Mononuclear cell (primary cell): ENCODE results near the gene EHBP1L1. TPM values are rescaled to one million over a fixed set of nuclear protein-coding genes. Genes with fewer than 3 reads are reported as not detected.

Experiments
- total RNA-seq: library from RNA; depleted of rRNA; stranded (reverse); fragments of >200 nt; gene quantifications from one replicate; pipeline ENCODE4 v1.2.3, GENCODE V29; 2012

The EHBP1L1 gene
- total RNA-seq, 1 donor: 79.1 TPM

Other genes starting within 250 kb of the EHBP1L1 start
- 39.6 TPM for gene DPF2, start 242.2 kb upstream of the EHBP1L1 start, total RNA-seq
- 0.42 TPM for gene TIGD3, start 221.3 kb upstream of the EHBP1L1 start, total RNA-seq
- 12.6 TPM for gene SLC25A45, start 193.4 kb upstream of the EHBP1L1 start, total RNA-seq
- 23.1 TPM for gene FRMD8, start 189.4 kb upstream of the EHBP1L1 start, total RNA-seq
- gene NEAT1, start 153.3 kb upstream of the EHBP1L1 start, total RNA-seq: 198 TPM
- 22,943 TPM for gene MALAT1, start 77.0 kb upstream of the EHBP1L1 start, total RNA-seq
- gene SCYL1, start 51.0 kb upstream of the EHBP1L1 start, total RNA-seq: 36.4 TPM
- 25.6 TPM for gene LTBP3, start 17.7 kb upstream of the EHBP1L1 start, total RNA-seq
- 16.8 TPM for gene ZNRD2, start 5.6 kb upstream of the EHBP1L1 start, total RNA-seq
- gene FAM89B, start 3.5 kb upstream of the EHBP1L1 start, total RNA-seq: 18.1 TPM
- 1.7 TPM for gene KCNK7, start 19.7 kb downstream of the EHBP1L1 start, total RNA-seq
- gene MAP3K11, start 38.2 kb downstream of the EHBP1L1 start, total RNA-seq: 41.1 TPM
- 15.0 TPM for gene PCNX3, start 39.7 kb downstream of the EHBP1L1 start, total RNA-seq
- 75.2 TPM for gene SIPA1, start 62.0 kb downstream of the EHBP1L1 start, total RNA-seq
- 107 TPM for gene RELA, start 86.9 kb downstream of the EHBP1L1 start, total RNA-seq
- 38.0 TPM for gene KAT5, start 136.2 kb downstream of the EHBP1L1 start, total RNA-seq
- 26.4 TPM for gene RNASEH2C, start 144.7 kb downstream of the EHBP1L1 start, total RNA-seq
- gene AP5B1, start 204.9 kb downstream of the EHBP1L1 start, total RNA-seq: 26.7 TPM
- not detected for gene OVOL1, start 211.0 kb downstream of the EHBP1L1 start, total RNA-seq